GM12864 (cell line): ENCODE measurements around the gene NEB.
"Not testable (repeated sequence)": the region's sequence is repeated elsewhere in the genome, so short reads cannot be mapped to it uniquely, and the experiment has no call there.

Source experiments
- DNase-seq: peaks from one replicate; pipeline ENCODE4 v3.0.0-alpha.2; 2011; ENCODE audit warnings: low read depth
- H3K4me3 ChIP-seq: 2 replicates; pipeline ENCODE4 v1.5.1; 2011; ENCODE audit warnings: mild to moderate bottlenecking, low read depth, low read length, control low read depth
- TF ChIP-seq, protein P1 (sequence below): IDR thresholded peaks from 2 replicates; pipeline ENCODE4 v1.5.1; 2011; ENCODE audit warnings: low read depth, mild to moderate bottlenecking, moderate library complexity, low read length, control low read depth, inconsistent platforms; ENCODE audit errors: missing control alignments

NEB gene

GRCh38 chr2:151614606-151615306 lies 119.5 kb downstream of the NEB start:
- H3K4me3 ChIP-seq, result no peak overlapping the region
- DNase-seq, result no peak
- TF ChIP-seq, protein P1, sequence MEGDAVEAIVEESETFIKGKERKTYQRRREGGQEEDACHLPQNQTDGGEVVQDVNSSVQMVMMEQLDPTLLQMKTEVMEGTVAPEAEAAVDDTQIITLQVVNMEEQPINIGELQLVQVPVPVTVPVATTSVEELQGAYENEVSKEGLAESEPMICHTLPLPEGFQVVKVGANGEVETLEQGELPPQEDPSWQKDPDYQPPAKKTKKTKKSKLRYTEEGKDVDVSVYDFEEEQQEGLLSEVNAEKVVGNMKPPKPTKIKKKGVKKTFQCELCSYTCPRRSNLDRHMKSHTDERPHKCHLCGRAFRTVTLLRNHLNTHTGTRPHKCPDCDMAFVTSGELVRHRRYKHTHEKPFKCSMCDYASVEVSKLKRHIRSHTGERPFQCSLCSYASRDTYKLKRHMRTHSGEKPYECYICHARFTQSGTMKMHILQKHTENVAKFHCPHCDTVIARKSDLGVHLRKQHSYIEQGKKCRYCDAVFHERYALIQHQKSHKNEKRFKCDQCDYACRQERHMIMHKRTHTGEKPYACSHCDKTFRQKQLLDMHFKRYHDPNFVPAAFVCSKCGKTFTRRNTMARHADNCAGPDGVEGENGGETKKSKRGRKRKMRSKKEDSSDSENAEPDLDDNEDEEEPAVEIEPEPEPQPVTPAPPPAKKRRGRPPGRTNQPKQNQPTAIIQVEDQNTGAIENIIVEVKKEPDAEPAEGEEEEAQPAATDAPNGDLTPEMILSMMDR, result no peak

GRCh38 chr2:151614159-151614558 lies 120.1 kb downstream of the NEB start:
- TF ChIP-seq, protein P1, result no peak
- DNase-seq, result no peak
- H3K4me3 ChIP-seq, result no peak overlapping the region

GRCh38 chr2:151611351-151611750 lies 122.9 kb downstream of the NEB start:
- no peak for DNase-seq
- no peak overlapping the region for H3K4me3 ChIP-seq
- TF ChIP-seq, protein P1, result no peak

DNA sequence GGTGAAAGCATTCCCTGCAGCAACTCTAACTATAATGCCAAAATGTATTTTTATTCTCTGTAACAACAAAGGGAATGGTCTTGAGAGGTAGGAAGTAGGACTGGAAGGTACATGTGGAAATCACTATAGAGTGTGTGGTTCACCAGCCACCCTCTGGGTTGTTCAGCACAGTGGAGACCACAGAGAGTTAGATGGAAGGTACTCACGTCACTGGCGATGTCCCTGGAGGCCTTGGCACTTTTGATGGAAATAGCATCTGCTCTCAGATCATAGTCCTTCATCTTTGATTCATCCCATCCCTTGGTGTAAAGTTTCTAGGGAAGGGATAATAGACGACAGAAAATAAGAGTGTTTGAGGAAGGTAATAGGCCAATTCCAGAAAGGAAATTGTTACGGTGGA lies 124.0 kb downstream of the NEB start:
- TF ChIP-seq, protein P1, result no peak
- no peak for DNase-seq
- no peak overlapping the region for H3K4me3 ChIP-seq

GRCh38 chr2:151609705-151610104 lies 124.6 kb downstream of the NEB start:
- TF ChIP-seq, protein P1, result no peak
- no peak for DNase-seq
- H3K4me3 ChIP-seq, result no peak overlapping the region

DNA sequence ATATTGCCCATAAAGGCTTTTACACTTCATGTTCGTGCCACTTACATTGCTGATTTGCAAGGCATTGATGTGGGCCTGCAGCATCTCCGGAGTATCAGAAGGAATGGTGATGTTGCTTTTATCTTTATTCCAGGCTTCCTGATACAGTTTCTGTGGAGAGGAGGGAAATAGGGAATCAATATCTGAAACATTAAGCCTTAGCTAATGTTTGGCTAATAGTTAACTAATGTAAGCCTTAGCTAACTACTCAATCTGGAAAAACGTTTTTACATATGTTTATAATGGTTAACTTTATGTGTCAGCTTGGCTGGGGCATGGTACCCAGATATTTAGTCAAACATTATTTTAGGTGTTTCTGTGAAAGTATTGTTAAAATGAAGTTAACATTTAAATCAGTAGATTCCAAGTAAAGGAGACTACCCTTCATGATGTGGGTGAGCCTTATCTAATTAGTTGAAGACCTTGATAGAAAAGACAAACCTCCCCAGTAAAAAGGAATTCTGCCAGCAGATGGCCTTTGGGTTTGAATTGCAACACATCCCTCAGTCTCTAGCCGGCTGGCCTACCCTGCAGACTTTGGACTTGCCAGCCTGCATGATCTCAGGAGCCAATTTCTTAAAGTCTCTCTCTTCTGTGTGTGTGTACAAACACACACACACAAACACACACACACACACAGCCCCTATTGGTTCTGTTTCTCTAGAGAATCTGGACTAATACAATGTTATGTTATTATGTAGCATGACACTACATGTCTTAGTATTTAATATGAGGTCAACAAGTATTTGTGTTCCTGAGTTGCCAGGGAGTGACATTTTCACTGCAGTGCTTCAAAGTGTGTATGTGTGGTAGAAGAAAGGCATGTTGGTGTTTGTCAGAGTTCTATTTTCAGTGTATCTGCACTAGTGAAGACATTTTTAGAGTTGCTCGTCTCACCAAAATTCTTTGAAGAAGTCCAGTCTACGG lies 126.5 kb downstream of the NEB start:
- DNase-seq, H3K4me3 ChIP-seq: not testable (repeated sequence)

DNA sequence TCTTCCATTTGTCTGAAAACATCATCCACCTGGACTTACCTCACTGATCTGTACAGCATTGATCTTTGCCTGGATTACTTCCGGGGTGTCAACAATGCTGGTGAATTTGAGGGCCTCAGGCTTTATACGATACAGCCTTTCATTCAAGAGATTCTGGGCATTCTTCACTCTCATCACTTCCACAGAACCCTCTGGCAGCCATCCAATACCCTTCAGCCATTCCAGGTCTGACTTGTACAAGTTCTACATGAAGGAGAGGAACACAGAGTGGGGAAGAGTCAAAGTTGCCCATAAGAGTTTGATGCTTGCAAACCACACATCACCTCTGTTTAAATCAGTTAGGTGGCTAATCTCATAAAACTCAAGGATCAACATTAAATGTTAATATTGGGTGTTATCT lies 130.7 kb downstream of the NEB start:
- not testable (repeated sequence) for H3K4me3 ChIP-seq

GRCh38 chr2:151602402-151602801 lies 131.9 kb downstream of the NEB start:
- H3K4me3 ChIP-seq, DNase-seq: not testable (repeated sequence)

More for the DNA sequence above, 130.7 kb downstream of the NEB start:
- not testable (repeated sequence) for DNase-seq

GRCh38 chr2:151601803-151602202 lies 132.5 kb downstream of the NEB start:
- not testable (repeated sequence) for H3K4me3 ChIP-seq, DNase-seq

DNA sequence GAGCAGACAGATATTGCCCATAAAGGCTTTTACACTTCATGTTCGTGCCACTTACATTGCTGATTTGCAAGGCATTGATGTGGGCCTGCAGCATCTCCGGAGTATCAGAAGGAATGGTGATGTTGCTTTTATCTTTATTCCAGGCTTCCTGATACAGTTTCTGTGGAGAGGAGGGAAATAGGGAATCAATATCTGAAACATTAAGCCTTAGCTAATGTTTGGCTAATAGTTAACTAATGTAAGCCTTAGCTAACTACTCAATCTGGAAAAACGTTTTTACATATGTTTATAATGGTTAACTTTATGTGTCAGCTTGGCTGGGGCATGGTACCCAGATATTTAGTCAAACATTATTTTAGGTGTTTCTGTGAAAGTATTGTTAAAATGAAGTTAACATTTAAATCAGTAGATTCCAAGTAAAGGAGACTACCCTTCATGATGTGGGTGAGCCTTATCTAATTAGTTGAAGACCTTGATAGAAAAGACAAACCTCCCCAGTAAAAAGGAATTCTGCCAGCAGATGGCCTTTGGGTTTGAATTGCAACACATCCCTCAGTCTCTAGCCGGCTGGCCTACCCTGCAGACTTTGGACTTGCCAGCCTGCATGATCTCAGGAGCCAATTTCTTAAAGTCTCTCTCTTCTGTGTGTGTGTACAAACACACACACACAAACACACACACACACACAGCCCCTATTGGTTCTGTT lies 137.2 kb downstream of the NEB start:
- not testable (repeated sequence) for DNase-seq, H3K4me3 ChIP-seq

GRCh38 chr2:151591908-151592255 lies 142.4 kb downstream of the NEB start:
- H3K4me3 ChIP-seq, DNase-seq: not testable (repeated sequence)

GRCh38 chr2:151591250-151591907 lies 142.9 kb downstream of the NEB start:
- not testable (repeated sequence) for H3K4me3 ChIP-seq, DNase-seq
